DMS53 treated with DMSO at 0.1 percent for 48 hours (cell line): ENCODE results near the gene RIC3.

Experiments
- DNase-seq: peaks from one replicate; lab custom pipeline; 2025; ENCODE audit not compliant: unreplicated experiment; lab: John Stamatoyannopoulos, UW

The RIC3 gene

DNA sequence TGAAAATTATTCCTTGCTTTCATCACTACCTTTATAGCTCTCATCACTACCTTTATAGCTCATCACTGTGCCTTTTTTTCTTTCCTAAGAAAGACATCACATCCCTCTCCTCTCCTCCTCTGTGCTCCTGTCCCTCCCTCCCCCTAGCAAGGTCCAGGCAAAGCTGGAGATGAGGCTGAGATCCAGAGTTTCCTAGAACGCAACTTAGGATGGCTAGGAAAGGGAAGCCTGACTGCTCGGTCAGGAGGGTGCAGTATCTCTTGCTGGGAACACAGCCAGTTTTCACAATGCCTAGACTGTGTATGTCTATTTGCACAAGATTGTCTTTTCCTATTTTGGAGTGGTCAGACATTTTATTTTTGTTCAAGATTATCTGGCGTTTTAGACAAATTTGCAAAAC lies 63.2 kb downstream of the RIC3 start:
- no peak for DNase-seq

DNA sequence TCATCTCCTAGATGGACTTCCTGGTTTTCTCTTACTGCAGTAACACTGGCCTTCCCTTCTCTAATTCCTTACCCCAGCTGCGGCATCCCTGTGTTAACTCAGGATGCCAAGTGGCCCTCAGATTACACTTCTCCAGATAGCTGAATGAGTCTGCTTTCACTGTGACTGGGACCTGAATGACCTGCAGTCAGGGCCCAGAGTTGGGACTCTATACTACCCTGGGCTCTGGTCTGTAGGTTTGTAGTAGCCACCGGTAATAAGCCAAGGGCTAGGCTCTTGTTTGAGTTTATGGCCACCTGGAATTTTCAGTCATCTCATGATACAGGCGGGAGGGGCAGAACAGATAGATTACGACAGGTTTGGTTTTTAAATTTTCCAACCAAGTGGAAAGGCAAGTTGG lies 63.7 kb downstream of the RIC3 start:
- DNase-seq = no peak

DNA sequence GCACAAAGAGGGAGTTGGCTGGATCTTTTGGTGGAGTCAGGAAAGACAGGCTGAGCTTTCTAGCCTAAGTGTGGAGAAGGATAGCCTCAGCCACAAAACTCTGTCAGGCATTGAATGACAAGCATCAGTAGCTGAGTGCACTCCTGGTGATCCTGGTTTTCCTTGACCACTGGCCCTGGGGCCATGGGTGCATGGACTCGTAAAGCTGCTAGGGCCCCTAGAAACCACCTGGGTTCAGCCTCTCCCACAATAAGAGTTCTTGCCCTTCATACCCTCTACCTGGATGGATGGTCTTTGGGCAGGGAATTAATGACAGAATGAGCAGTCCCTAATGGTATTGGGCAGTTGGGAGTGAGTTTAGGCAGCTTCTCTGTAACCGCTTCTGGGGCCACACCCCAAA lies 64.9 kb downstream of the RIC3 start:
- no peak for DNase-seq

DNA sequence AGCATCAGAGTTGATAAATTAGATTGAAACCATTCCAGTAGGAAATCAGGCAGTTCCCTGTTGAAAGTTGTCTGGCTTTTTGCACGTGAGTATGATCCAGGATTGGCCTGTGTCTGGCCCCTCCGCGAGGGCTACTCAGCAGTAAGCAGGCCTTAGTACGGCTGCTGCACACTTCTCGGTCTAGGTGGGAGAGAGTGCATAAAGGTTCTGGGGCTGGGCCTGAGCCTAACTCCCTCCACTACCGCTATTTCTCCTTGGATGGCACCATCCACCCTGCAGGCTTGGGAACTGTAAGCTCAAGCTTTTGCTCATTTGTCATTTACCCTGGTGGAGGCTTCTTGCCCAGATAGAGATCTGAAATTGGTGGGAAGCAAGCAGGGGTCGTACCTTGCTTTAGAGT lies 65.9 kb downstream of the RIC3 start:
- no peak for DNase-seq

DNA sequence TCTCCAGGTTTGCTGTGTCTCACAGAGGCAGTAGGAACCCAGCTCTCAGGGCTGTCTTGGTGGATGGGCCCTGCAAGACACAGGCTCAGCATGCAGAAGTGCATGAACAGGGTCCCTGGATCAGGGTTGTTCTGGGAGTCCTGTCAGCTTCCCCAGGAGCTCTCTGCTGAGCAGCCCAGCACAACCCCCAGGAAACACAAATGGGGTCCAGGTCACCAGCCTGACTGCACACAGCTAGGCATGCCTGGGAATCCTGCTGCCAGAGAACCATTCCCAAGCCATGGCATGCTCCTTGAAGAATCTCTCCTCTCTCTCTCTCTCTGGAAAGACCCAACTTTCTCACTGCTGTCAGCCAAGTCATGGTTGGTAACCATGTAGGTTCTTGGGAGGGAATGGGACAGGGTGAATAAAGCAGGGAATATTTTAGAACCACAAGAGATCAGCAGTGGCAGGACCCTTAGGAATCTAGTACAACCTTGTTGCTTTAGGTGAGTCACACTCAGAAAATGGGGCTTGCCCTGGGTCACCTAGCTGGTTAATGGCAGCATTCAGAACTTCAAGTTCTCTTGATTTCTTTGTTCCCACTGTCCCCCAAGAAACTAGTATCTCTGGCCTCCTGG lies 66.4 kb downstream of the RIC3 start:
- DNase-seq = no peak

DNA sequence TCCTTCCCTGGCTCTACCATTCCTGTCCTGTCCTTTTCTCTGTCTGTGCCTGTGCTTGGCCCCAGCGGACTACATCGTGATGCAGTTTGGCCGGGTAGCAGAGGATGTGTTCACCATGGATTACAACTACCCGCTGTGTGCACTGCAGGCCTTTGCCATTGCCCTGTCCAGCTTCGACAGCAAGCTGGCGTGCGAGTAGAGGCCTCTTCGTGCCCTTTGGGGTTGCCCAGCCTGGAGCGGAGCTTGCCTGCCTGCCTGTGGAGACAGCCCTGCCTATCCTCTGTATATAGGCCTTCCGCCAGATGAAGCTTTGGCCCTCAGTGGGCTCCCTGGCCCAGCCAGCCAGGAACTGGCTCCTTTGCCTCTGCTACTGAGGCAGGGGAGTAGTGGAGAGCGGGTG lies 67.4 kb downstream of the RIC3 start:
- DNase-seq = no peak

DNA sequence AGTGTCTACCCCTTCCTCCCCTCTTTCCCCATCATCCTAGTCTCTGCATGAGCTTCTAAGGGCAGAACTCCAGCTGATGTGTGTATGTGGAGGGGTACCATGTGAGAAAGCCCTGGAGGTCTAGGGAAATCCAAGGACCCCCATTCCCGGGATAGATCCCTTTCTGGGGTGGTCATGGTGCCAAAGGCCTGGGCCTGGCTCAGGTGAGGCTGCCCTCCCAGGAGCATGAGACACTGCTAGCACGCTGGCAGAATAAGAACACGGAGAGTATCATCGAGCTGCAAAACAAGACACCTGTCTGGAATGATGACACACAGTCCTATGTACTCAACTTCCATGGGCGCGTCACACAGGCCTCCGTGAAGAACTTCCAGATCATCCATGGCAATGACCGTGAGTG lies 68.2 kb downstream of the RIC3 start:
- DNase-seq = no peak

DNA sequence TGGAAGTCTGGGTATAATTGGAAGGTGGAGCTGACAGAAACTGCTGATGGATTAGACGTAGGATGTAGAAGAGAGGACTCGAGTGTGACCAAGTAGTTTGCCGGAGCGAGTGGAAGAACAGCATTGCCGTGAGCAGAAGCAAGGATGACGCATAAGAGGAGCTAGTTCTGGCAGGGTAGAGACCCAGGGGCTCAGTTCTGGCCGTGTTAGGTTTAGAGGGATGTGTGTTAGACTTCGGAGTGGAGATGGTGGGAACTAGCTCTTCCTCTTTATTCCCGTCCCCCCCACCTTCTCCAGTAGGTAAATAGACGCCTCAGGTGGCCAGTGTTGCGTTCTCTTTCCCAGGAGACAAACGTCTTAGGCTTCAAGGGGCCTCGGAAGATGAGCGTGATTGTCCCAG lies 68.7 kb downstream of the RIC3 start:
- DNase-seq = no peak

DNA sequence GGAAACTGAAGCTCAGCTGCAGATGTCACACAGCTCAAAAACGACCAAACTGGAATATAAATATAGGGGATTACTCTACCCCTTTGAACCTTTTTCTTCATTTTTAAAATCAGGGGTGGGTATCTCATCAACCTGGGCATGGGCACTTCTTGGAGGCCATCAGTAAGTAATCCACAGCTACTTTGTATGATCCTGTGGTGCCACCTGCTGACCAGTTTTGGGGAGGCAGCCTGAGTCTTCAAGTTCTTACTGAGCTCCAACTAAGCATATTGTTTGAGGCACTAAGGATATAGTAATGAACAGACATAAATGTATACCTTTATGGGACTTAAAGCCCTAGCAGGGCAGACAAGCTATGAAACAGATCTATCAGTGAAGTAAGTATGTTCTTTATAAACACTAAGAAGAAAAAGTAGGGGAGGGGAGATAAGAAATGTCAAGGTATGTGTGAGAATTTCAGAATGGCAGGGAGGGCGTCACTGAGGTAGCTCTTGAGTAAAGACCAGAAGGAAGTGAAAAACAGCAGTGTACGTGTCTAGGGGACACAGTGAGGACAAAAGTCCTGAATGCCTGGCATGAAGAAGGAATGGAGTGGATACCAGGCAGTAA lies 69.4 kb downstream of the RIC3 start:
- peak; percentile 24 for DNase-seq

DNA sequence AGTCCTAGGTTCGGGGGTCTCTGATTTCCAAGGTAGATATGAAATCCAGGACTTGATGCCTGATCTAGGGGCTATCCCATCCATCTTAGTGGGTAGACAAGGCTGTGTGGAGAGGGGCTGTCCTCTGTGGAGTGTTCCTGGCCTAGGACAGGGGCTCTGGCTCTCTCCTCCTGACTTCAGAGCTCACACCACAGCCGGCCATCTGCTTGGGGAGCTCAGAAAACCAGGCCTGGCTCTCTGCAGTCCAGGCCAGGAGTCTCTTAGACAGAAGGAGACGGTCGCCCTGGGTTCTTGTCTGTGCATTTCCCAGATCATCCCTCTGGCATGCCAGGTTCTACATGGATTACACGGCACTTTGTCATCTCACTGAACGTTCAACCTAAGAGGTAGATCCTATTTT lies 69.9 kb downstream of the RIC3 start:
- no peak for DNase-seq

DNA sequence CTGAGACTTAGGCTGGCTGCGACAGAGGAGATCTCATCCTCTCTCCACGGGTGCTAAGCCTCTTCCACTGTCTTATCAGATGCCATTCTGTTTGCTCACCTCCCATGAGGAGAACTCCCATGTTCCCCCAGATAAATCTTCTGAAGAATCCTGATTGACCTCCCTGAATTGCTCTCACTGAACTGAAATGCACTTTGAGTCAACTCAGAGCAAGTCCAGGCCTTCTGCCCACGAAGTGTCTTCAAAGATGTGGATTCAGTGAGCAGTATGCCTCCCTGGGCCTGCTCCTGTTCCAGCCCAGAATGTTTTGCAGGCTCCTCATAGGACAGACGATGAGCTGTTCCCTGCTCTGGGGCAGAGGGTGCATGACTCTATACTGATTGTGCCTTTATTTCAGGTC lies 70.5 kb downstream of the RIC3 start:
- DNase-seq = no peak

DNA sequence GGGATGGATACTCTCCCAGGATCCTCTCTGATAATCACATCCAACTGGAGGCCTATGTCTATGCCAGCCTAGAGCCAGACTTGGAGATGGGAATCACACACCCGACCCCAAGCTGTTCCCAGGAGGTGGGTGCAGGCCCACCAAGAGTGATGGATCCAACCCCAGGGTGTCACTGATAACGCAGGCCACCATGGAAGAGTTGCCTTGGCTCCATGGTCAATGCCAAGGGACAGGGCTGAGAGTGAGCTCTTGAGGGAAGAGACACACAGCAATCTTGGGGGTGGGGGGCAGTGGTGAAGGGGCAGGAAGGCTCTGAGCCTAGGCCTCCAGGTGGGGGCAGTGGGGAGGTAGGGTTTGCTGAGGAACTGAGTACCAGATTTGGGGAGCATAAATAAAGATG lies 70.9 kb downstream of the RIC3 start:
- no peak for DNase-seq

DNA sequence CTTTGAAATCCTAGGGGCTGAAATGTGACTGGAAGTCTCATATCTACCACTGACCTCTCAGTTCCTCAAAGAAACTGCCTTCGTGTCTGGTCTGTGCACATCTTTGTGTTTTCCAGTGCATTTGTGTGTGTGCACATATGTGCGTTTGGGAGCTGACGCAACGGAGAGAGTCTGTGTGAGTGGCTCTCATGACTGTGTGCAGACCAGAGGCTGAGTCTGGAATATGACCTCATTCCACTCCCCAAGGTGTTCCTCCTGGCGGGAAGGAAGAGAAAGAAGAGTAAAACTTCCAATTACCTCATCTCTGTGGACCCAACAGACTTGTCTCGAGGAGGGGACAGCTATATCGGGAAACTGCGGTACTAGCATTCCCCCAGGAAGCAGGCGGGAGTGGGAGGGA lies 71.4 kb downstream of the RIC3 start:
- DNase-seq = no peak

DNA sequence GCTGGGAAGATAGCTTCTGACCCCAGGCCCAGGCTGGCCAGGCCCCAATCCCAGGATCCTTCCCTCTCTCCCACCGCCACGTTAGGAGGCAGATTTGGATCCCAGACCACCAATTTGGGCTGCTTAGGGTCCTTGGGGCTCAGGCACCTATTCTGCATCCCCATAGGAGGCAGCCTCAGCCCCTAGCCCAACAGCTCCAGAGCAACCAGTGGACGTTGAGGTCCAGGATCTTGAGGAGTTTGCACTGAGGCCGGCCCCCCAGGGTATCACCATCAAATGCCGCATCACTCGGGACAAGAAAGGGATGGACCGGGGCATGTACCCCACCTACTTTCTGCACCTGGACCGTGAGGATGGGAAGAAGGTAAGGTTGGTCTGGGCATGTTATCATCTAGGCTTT lies 71.8 kb downstream of the RIC3 start:
- no peak for DNase-seq

DNA sequence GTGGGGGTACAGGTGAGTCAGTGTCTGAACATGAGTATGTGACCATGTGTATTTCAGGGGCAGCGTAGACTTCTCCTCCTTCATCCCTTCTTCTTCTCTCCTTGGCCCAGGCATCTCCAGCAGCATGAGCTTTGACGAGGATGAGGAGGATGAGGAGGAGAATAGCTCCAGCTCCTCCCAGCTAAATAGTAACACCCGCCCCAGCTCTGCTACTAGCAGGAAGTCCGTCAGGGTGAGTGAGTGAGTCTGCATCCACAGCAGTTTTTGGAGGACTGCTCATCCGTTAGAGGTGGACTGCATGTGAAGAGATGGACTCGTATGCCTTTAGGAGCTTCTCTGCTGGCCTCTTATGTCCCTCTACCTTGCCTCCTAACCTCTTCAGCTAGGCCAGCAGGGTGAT lies 72.2 kb downstream of the RIC3 start:
- DNase-seq = no peak

DNA sequence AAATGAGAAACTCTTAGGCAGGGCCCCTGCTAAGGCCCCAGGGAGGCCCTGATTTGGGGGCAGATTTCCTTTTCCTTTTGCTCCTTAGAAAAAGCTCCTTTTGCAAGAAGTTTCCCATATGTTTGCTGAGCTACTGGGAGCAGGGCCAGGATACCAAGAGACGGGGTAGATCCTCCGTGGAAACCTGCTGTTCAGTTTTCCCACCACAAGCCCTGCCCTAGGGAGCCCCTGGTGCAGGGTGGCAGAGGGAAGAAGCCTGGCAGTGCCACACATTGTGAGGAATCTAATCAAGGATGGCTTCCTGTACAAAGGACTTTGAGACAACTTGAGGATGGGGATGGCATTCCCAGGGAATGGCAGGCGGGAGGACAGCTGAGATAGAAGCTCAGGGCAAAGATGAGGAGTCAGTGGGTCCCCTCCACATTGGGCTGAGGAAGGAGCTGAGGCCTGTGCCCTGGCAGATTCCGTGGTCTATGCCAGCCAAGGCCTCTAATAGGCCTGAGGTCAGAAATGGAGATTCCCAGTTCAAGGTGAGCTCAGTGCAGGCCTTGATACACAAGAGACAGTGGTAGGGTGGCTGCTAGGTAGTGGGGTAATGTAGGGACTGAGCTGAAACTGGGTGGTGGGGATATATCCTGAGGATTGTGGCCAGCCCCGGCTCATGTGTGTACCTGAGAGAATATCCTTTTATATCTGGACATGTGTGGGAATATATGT lies 72.9 kb downstream of the RIC3 start:
- DNase-seq = no peak

DNA sequence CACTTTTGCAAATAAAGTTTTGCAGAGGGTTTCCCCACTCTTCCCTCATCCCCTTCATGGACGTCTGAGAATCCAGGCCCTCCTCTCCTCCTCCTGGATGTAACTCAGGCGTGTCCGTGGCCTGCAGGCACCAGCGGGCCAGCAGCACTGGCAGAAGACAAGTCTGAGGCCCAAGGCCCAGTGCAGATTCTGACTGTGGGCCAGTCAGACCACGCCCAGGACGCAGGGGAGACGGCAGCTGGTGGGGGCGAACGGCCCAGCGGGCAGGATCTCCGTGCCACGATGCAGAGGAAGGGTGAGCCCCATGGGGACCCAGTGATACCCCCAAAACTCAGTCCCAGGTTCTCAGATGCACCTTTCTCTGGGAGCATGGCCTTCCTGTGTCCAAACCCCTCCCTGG lies 73.5 kb downstream of the RIC3 start:
- DNase-seq = no peak

DNA sequence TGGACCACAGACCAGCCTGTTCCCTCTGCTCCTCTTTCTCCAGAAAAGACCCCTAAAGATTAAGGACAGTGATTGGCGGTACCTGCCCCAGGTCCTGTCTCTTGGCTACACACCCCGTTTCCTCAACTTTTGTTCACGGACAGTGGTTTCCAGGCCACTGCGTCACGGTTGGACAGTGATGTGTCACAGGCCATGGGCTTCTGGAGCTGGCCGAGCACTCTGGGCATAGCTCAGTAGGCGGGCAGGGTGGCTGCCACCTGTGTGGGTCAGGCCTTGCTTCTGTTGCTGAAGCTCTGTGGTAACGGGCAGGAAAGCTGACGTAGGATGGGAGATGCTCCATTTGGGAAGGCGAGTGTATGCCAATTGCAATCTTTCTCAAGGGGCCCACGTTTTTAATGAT lies 74.2 kb downstream of the RIC3 start:
- no peak for DNase-seq

DNA sequence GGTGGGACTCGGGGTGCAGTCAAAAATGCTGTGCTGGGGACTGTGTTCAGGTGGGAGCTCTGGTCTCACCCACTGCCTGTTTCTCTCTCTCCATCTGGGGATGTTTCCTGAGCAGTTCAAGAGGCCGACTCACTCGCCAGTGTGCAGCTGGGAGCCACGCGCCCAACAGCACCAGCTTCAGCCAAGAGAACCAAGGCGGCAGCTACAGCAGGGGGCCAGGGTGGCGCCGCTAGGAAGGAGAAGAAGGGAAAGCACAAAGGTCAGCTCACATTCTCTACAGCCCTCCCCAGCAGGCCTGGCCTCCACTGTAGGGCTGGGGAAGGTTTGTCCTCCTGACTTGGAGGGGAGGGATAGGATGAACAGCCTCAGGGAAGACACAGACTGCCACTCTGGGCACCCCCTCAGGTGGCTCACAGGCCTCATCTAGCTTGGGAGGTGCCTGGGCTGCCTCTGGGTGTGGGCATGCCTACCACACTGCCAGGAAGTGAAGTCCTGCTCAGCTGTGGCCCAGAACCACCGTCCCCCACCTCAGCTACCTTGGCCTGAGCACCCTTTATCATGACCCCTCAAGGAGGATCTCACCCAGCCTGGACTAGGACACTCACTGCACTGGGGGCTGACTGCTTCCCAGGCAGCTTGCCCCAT lies 74.8 kb downstream of the RIC3 start:
- no peak for DNase-seq

DNA sequence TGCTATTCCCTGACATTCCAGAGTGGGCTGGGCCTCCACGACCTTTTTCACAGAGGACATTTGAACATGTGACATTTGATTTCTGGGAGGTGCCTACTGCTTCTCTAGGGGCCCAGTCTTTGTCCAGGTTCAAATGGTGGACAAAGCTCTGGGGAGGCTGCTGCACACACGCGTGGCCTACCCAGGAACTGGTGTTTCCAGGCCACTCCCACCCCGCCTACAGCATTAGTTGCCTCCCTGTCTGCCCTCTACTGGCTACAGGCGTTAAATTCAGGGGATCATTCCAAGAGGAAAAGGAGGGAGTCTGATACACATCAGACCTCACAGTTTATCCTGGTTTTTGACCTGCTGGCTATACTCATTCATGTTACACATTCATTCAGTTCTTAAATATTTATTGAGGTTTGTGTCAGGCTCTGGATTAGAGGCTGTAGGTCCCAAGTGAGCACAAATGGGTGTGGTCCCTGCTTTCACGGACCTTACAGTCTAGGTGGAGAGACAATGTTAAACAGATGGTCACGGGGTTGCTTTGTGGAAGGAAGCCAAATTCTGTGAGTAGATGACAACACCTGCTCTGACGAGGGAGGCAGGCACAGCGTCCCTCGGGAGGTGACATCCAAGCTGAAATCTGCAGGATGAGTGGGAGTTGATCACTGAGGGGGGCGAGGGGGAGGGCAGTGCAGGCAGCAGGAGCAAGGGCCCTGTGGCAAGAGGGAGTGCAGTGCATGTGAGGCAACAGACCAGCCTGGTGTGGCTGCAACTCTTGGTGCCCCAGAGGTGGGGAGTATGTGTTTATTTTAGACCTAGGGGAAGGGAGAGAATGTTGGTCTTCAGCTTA lies 76.0 kb downstream of the RIC3 start:
- DNase-seq = peak; percentile 61

DNA sequence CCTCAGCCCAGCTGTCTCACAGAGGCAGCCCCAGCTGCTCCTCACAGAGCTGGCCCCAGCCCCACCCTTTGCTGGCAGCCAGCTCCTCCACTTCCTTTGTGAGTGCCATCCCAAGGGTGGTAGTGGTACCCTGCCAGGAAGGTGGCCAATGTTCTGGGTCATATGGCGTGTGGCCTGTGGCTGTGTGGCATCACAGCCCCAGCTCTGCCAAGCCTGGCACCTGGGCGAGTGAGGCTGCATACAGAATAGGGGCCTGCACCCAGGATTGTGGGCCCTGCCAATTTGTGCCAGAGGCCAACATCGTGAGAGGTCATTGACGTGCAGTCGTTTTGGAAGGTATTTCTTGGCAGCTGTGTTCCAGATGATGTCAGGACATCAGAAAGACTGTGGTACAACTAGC lies 77.1 kb downstream of the RIC3 start:
- no peak for DNase-seq
